GM19238 (cell line): ENCODE data around the gene SNX9.

Experiments used
- DNase-seq: peaks from one replicate; pipeline ENCODE4 v3.0.0; 2011; ENCODE audit warnings: low spot score; ENCODE audit not compliant: insufficient read length

SNX9 gene

GRCh38 chr6:157991067-157991432, 168.0 kb downstream of the SNX9 start:
- no peak for DNase-seq

GRCh38 chr6:157993076-157993475, 170.0 kb downstream of the SNX9 start:
- DNase-seq = no peak

DNA sequence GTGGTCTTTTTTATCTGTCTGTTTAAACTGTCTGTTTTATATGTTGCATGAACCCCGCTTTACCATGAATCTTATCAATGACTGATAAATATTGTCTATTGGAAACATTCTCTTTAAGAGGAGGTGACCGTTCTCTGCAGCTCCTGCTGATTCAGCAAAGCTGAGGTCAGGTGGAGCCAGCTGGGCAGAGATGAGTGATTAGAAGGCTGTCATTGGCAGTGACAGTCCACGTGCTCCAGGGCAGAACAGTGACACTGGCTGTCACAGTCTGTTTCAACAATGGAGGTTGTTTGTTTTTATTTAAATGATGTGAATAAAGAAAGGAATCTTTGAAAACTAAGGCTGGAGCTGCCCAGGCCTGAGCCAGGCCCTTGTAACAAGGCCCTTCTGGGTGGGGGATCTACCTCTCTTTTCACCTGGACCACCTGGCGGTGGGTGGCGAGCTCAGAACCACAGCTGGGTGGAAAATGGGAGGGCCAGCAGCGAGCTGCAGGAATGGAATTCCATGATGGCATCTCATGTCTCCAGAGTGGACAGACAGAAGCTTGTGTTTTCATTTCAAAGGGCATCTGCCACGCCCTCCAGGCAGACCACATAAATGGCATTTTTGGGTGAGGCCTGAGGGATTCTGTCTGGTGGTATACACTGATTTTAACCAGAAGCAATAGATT, 171.2 kb downstream of the SNX9 start:
- DNase-seq = no peak
